Activated naive CD4-positive, alpha-beta T cell treated with anti-CD3 and anti-CD28 coated beads for 36 hours (primary cell): ENCODE measurements around the gene GAS7. TPM values are rescaled to one million over a fixed set of nuclear protein-coding genes. Genes with fewer than 3 reads are reported as not detected.

Source experiments
- CTCF ChIA-PET: fragments of 350-600 bp; sonication (Branson Sonifier 250); formaldehyde crosslinking; loops from one replicate; lab custom pipeline; 2021; ENCODE audit warnings: antibody characterized with exemption; lab: Charles Lee
- DNase-seq: peaks from one replicate; pipeline ENCODE4 v3.0.0-alpha.2; 2020
- H3K27ac Mint-ChIP-seq: one replicate; pipeline ENCODE4 v1.8.0; 2021; ENCODE audit warnings: mild to moderate bottlenecking, mixed read lengths
- H3K27me3 Mint-ChIP-seq: one replicate; pipeline ENCODE4 v1.8.0; 2021; ENCODE audit warnings: low read depth, mixed read lengths
- H3K36me3 Mint-ChIP-seq: one replicate; pipeline ENCODE4 v1.8.0; 2021; ENCODE audit warnings: low read depth, mixed read lengths
- H3K4me1 Mint-ChIP-seq: one replicate; pipeline ENCODE4 v1.8.0; 2021; ENCODE audit warnings: low read depth, mixed read lengths
- H3K4me3 Mint-ChIP-seq: one replicate; pipeline ENCODE4 v1.8.0; 2021; ENCODE audit warnings: mild to moderate bottlenecking, moderate library complexity, mixed read lengths
- H3K9me3 Mint-ChIP-seq: one replicate; pipeline ENCODE4 v1.8.0; 2021; ENCODE audit warnings: mixed read lengths
- intact Hi-C: fragments of 100-400 bp; cut with micrococcal nuclease; formaldehyde crosslinking; loops from one replicate; pipeline ENCODE4 v1.15.1; 2023
- total RNA-seq, 2 experiments: library from RNA; stranded (reverse); gene quantifications; one replicate each; pipeline ENCODE4 v1.2.3, GENCODE V29; 2021

Gene GAS7
- total RNA-seq, 2 experiments from 2014 or later = 0.31 to 0.52 TPM

- Mint-ChIP-seq H3K9me3 (no peaks in the 10 kb centered on the region), H3K27ac (no peak overlapping the region), H3K27me3 (no peaks in the 10 kb centered on the region), H3K4me1 (no peaks in the 10 kb centered on the region), H3K36me3 (no peaks in the 10 kb centered on the region), H3K4me3 (no peak overlapping the region)
- CTCF ChIA-PET = no interaction called here
- intact Hi-C loops = no loop called here
- DNase-seq = no peak
Measured at GRCh38 chr17:10156948-10157607, 41.3 kb downstream of the GAS7 start.

- CTCF ChIA-PET = no interaction called here
- Mint-ChIP-seq H3K4me3 (no peak overlapping the region), H3K27ac (no peak overlapping the region), H3K36me3 (no peaks in the 10 kb centered on the region), H3K27me3 (no peaks in the 10 kb centered on the region), H3K4me1 (no peaks in the 10 kb centered on the region), H3K9me3 (no peaks in the 10 kb centered on the region)
- intact Hi-C loops = no loop called here
- DNase-seq = no peak
Measured at GRCh38 chr17:10156599-10156947, 41.8 kb downstream of the GAS7 start.

- Mint-ChIP-seq H3K36me3 (no peaks in the 10 kb centered on the region), H3K27ac (no peak overlapping the region), H3K9me3 (no peaks in the 10 kb centered on the region), H3K4me3 (no peak overlapping the region), H3K4me1 (no peaks in the 10 kb centered on the region), H3K27me3 (no peaks in the 10 kb centered on the region)
- intact Hi-C loops = no loop called here
- DNase-seq = no peak
- CTCF ChIA-PET = no interaction called here
Measured at GRCh38 chr17:10156077-10156435, 42.4 kb downstream of the GAS7 start.

GRCh38 chr17:10155371-10156076 is 42.9 kb downstream of the GAS7 start:
- H3K9me3 Mint-ChIP-seq = no peaks in the 10 kb centered on the region
- intact Hi-C loops = no loop called here
- no peak overlapping the region for H3K4me3 Mint-ChIP-seq
- no peaks in the 10 kb centered on the region for H3K4me1 Mint-ChIP-seq
- H3K27me3 Mint-ChIP-seq = no peaks in the 10 kb centered on the region
- no peak overlapping the region for H3K27ac Mint-ChIP-seq
- no peaks in the 10 kb centered on the region for H3K36me3 Mint-ChIP-seq
- CTCF ChIA-PET = no interaction called here
- DNase-seq = no peak

GRCh38 chr17:10151667-10152496 is 46.5 kb downstream of the GAS7 start:
- Mint-ChIP-seq H3K4me3 (no peak overlapping the region), H3K27ac (no peak overlapping the region), H3K4me1 (peaks cover 3% of the 10 kb centered on the region), H3K9me3 (no peaks in the 10 kb centered on the region), H3K27me3 (no peaks in the 10 kb centered on the region), H3K36me3 (no peaks in the 10 kb centered on the region)
- DNase-seq = no peak
- CTCF ChIA-PET = no interaction called here
- intact Hi-C loops = no loop called here

- H3K27ac Mint-ChIP-seq = peak overlapping the region; percentile 66
- H3K4me3 Mint-ChIP-seq = no peak overlapping the region
- H3K4me1 Mint-ChIP-seq = peaks cover 7% of the 10 kb centered on the region
- no peaks in the 10 kb centered on the region for H3K27me3 Mint-ChIP-seq
- no peak for DNase-seq
- intact Hi-C loops = no loop called here
- H3K9me3 Mint-ChIP-seq = no peaks in the 10 kb centered on the region
- CTCF ChIA-PET = no interaction called here
- H3K36me3 Mint-ChIP-seq = no peaks in the 10 kb centered on the region
Measured at GRCh38 chr17:10149573-10150399, 48.6 kb downstream of the GAS7 start.

GRCh38 chr17:10147761-10148415 is 50.5 kb downstream of the GAS7 start:
- Mint-ChIP-seq H3K4me1 (peaks cover 10% of the 10 kb centered on the region), H3K36me3 (no peaks in the 10 kb centered on the region), H3K27me3 (no peaks in the 10 kb centered on the region), H3K27ac (no peak overlapping the region), H3K4me3 (no peak overlapping the region), H3K9me3 (no peaks in the 10 kb centered on the region)
- CTCF ChIA-PET = interaction anchor here (0.6 kb wide), 1 partner anchor 11 kb away, joined by 3 read pairs; no protein-coding TSS in a partner anchor
- intact Hi-C loops = no loop called here
- DNase-seq = no peak

GRCh38 chr17:10147040-10147439 is 51.4 kb downstream of the GAS7 start:
- H3K27ac Mint-ChIP-seq = no peak overlapping the region
- peaks cover 10% of the 10 kb centered on the region for H3K4me1 Mint-ChIP-seq
- no peaks in the 10 kb centered on the region for H3K9me3 Mint-ChIP-seq
- DNase-seq = no peak
- intact Hi-C loops = no loop called here
- no peak overlapping the region for H3K4me3 Mint-ChIP-seq
- H3K27me3 Mint-ChIP-seq = no peaks in the 10 kb centered on the region
- no peaks in the 10 kb centered on the region for H3K36me3 Mint-ChIP-seq
- CTCF ChIA-PET = no interaction called here

- intact Hi-C loops = no loop called here
- H3K27ac Mint-ChIP-seq = no peak overlapping the region
Measured at GRCh38 chr17:10144982-10145381, 53.4 kb downstream of the GAS7 start.

GRCh38 chr17:10144456-10144855 is 54.0 kb downstream of the GAS7 start:
- CTCF ChIA-PET = interaction anchor here (0.6 kb wide), 1 partner anchor 376 kb away, joined by 3 read pairs; no protein-coding TSS in a partner anchor
- H3K27ac Mint-ChIP-seq = no peak overlapping the region
- H3K4me3 Mint-ChIP-seq = no peak overlapping the region
- H3K36me3 Mint-ChIP-seq = no peaks in the 10 kb centered on the region
- intact Hi-C loops = no loop called here
- peaks cover 7% of the 10 kb centered on the region for H3K4me1 Mint-ChIP-seq
- no peaks in the 10 kb centered on the region for H3K9me3 Mint-ChIP-seq
- no peak for DNase-seq
- H3K27me3 Mint-ChIP-seq = no peaks in the 10 kb centered on the region

More at GRCh38 chr17:10144982-10145381, 53.4 kb downstream of the GAS7 start:
- Mint-ChIP-seq H3K9me3 (no peaks in the 10 kb centered on the region), H3K36me3 (no peaks in the 10 kb centered on the region), H3K27me3 (no peaks in the 10 kb centered on the region), H3K4me3 (no peak overlapping the region), H3K4me1 (peaks cover 7% of the 10 kb centered on the region)
- no peak for DNase-seq
- CTCF ChIA-PET = interaction anchor here (0.6 kb wide), 1 partner anchor 377 kb away, joined by 3 read pairs; no protein-coding TSS in a partner anchor

GRCh38 chr17:10141436-10141835 is 57.0 kb downstream of the GAS7 start:
- H3K9me3 Mint-ChIP-seq = no peaks in the 10 kb centered on the region
- H3K4me1 Mint-ChIP-seq = peaks cover 7% of the 10 kb centered on the region
- no peak overlapping the region for H3K4me3 Mint-ChIP-seq
- H3K27ac Mint-ChIP-seq = no peak overlapping the region
- H3K27me3 Mint-ChIP-seq = no peaks in the 10 kb centered on the region
- no peak for DNase-seq
- CTCF ChIA-PET = no interaction called here
- no peaks in the 10 kb centered on the region for H3K36me3 Mint-ChIP-seq
- intact Hi-C loops = no loop called here
